ENCODE results near the gene SH3YL1. TPM values are rescaled to one million over a fixed set of nuclear protein-coding genes. Genes with fewer than 3 reads are reported as not detected.
A peak's percentile ranks its signal among the peaks of the same experiment; 100 is the strongest.

SH3YL1 gene
- total RNA-seq, 4 donors from 2014 or later: 14.9 to 31.4 (median 26.7) TPM

DNA sequence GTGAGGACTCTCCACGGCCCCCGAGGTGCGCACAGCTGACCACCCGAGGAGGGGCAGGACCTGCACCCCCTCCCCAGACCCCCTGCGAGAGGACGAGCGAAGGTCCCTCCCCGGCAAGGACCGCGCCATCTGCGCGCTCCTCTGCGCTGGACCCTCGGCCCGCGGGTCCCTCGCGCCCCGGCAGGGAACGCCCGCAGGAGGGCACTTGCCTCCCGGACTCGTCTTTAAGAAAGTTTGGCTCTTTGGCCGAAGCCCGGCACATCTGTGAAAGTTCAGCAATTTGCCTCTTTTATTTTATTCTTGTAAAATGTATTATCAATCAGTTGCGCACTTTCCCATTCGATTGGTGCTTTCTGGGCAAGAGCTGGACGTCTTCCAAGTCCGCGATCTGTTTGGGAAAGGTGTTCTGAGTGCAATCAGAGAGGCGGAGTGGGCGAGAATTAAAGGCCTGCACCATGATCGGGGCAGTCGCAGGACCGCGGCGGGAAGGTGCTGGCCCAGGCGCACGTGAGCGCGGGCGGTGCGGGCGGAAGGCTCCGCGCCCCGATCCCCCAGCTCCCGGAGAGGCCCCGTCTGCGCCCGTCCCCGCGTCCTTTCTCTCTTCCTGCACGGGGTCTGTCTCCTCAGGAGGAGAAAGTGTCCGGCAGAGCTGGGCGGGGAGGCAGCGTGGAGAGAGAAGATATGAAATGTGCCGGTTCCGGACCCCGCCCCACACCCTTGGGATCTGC lies 25.7 kb upstream of the SH3YL1 start:
- H3K9me3 ChIP-seq: no peaks in the 10 kb centered on the region
- H3K36me3 ChIP-seq: no peaks in the 10 kb centered on the region
- peaks cover 69% of the 10 kb centered on the region for H3K27me3 ChIP-seq
- peaks cover 4 to 35% (median 12%) of the 10 kb centered on the region in 3 donors for H3K4me1 ChIP-seq
- H3K27ac ChIP-seq: no peak overlapping the region
- no peak for TF ChIP-seq EP300 (IDR thresholded peaks at IDR 0.05)
- peak; percentile 28 for TF ChIP-seq POLR2AphosphoS5 (IDR thresholded peaks at IDR 0.05)
- 0 to 1% methylated on average over 7 to 34 of the region's 60 CpGs for WGBS, 2 donors (ENCODE audit: low coverage in 1 of 2)
- peak overlapping the region; percentile 8 to 55 for H3K4me3 ChIP-seq
- no peak for ATAC-seq

DNA sequence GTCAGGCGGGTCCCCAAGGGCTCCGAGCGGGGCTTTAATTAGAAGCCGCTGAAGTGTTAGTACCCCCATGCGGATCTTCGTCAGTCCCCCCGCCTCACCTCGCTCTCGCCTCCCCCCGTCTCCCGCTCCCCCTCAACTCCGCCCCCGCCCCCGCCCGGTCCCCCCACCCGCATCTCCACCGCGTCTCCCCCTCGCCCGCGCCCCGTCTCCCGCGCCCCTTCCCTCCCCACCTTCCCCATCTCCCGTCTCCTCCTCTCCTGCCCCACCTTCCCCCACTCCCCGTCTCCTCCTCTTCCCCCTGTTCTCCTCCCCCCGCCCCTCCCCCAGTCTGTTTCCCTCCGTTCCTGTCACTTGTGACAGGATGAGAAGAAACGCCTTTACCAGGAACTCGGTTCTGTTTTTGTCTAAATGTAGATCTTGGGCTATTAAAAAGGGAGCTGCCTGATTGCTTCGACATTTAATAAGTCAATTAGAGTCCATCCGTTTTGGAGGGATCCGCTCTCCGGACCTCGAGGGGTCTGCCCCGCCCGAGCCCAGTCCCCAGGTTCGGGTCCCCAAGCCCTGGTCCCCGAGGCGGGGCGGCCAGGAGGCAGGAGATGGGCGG lies 25.0 kb upstream of the SH3YL1 start:
- WGBS, 2 donors (ENCODE audit: low coverage in 1 of 2): 0% methylated on average over 3 of the region's 42 CpGs; no CpG with 5 or more reads in 1 of the 2 donors

DNA sequence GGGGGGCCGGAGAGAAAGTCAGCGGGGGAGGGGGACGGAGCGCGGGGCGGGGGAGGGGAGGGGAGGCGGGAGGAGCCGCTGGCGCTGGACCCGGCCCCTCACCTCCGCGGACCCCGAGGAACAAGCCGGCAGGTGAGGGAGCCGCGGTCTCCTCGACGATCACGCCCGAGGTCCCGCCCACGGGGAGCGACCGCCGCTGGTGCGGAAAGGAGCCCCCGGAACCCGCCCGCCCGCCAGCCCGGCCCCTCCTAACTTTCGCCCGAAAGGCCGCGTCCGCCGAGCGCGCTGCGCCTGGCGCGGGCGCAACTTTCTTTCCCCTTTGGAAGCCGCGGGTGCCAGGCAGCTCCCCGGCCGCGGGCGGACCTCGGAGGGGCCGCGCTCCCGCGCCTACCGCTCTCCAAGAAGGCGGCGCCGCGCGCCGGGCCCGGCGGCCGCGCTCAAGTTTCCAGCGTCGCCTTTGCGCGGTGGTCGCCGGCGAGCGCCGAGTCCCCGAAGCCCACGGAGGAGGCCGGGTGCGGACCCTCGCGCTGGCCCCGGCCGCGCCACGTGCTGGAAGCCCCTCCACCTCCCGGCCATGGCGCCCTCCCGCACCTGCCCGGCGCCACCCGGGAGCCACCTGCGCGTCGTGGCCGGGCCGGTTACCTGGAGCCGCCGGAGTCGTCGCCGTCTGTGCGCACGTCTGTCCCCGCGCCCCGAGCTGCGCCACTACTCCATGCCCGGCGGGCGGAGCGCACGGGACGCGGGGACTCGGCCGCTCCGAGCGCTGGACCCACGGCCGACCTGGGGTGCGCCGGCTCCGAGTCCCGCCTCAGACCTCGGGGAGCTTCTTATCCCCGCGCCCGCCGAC lies 24.3 kb upstream of the SH3YL1 start, which contains the start of gene ALKAL2:
Gene ALKAL2 (minus strand): TSS at position 181 of the 847 bp plus-strand sequence. CDS start 256 bp downstream, outside the sequence.
- no peak within 1 kb of the TSS for H3K27ac ChIP-seq
- peak within 1 kb of the TSS; percentile 22 to 55 for H3K4me3 ChIP-seq
- no peak for ATAC-seq
- no peaks in the 10 kb centered on the region for H3K9me3 ChIP-seq
- peaks cover 0 to 8% of the 10 kb centered on the region in 2 donors for H3K36me3 ChIP-seq
- TF ChIP-seq POLR2A (IDR thresholded peaks at IDR 0.05) (no peak), EP300 (IDR thresholded peaks at IDR 0.05) (no peak), POLR2AphosphoS5 (IDR thresholded peaks at IDR 0.05) (no peak), CTCF (IDR thresholded peaks at IDR 0.05) (no peak)
- WGBS, 2 donors (ENCODE audit: low coverage in 1 of 2): 3% methylated on average over 19 of the region's 128 CpGs; no CpG with 5 or more reads in 1 of the 2 donors
- H3K4me1 ChIP-seq: peaks cover 4 to 35% (median 12%) of the 10 kb centered on the region in 3 donors
- H3K27me3 ChIP-seq: peaks cover 62% of the 10 kb centered on the region

More for the DNA sequence above, 25.0 kb upstream of the SH3YL1 start:
- Histone ChIP-seq H3K4me3 (peak overlapping the region in 1 of 2 donors; percentile 55), H3K4me1 (peaks cover 4 to 35% (median 12%) of the 10 kb centered on the region in 3 donors), H3K27me3 (peaks cover 66% of the 10 kb centered on the region), H3K36me3 (peaks cover 0 to under 1% of the 10 kb centered on the region in 2 donors), H3K27ac (no peak overlapping the region), H3K9me3 (no peaks in the 10 kb centered on the region)
- TF ChIP-seq EP300 (IDR thresholded peaks at IDR 0.05) (no peak), CTCF (IDR thresholded peaks at IDR 0.05) (no peak), POLR2A (IDR thresholded peaks at IDR 0.05) (no peak), POLR2AphosphoS5 (IDR thresholded peaks at IDR 0.05) (no peak)
- ATAC-seq: no peak

- H3K4me1 ChIP-seq: peaks cover 4 to 35% (median 12%) of the 10 kb centered on the region in 3 donors
- TF ChIP-seq CTCF (IDR thresholded peaks at IDR 0.05): no peak
- TF ChIP-seq POLR2A (IDR thresholded peaks at IDR 0.05): no peak
- no peak for TF ChIP-seq POLR2AphosphoS5 (IDR thresholded peaks at IDR 0.05)
- TF ChIP-seq EP300 (IDR thresholded peaks at IDR 0.05): no peak
- peaks cover 0 to 15% of the 10 kb centered on the region in 2 donors for H3K36me3 ChIP-seq
- WGBS, 2 donors (ENCODE audit: low coverage in 1 of 2): 0 to 1% methylated on average over 1 to 15 of the region's 46 CpGs
- no peaks in the 10 kb centered on the region for H3K9me3 ChIP-seq
- H3K27me3 ChIP-seq: peaks cover 59% of the 10 kb centered on the region
- H3K4me3 ChIP-seq: peak overlapping the region; percentile 22 to 55
- no peak for ATAC-seq
- H3K27ac ChIP-seq: no peak overlapping the region
Observed at GRCh38 chr2:287471-287885, 23.6 kb upstream of the SH3YL1 start.

Data from gastroesophageal sphincter (tissue), 4 donors.